Kidney glomerular epithelial cell (primary cell): ENCODE data around the gene PI4KA.
"Not testable (repeated sequence)": the region's sequence is repeated elsewhere in the genome, so short reads cannot be mapped to it uniquely, and the experiment has no call there.

Source experiments
- DNase-seq: peaks from one replicate; lab custom pipeline; 2025; lab: John Stamatoyannopoulos, UW

The PI4KA gene

GRCh38 chr22:20694256-20694655, 164.4 kb downstream of the PI4KA start:
- not testable (repeated sequence) for DNase-seq

- not testable (repeated sequence) for DNase-seq
Observed at GRCh38 chr22:20692926-20693325, 165.7 kb downstream of the PI4KA start.

DNA sequence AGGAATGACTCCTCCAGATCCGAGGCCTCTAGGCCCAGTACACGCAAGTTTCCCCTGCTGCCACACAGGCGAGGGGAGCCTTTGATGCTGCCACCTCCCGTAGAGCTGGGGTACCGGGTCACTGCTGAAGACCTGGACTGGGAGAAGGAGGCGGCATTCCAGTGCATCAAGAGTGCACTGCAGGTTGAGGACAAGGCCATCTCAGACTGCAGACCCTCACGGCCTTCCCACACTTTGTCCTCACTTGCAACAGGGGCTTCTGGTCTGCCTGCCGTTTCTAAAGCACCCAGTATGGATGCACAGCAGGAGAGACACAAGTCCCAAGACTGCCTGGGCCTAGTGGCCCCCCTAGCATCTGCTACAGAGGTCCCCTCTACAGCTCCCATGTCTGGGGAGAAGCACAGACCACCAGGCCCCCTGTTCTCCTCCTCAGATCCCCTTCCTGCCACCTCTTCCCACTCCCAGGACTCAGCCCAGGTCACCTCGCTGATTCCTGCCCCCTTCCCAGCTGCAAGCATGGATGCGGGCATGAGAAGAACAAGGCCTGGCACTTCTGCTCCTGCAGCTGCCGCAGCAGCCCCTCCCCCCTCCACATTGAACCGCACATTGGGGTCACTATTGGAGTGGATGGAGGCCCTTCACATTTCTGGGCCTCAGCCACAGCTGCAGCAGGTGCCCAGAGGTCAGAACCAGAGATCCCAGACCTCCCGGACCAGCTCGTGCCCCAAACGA, 167.9 kb downstream of the PI4KA start:
- DNase-seq, result not testable (repeated sequence)

DNA sequence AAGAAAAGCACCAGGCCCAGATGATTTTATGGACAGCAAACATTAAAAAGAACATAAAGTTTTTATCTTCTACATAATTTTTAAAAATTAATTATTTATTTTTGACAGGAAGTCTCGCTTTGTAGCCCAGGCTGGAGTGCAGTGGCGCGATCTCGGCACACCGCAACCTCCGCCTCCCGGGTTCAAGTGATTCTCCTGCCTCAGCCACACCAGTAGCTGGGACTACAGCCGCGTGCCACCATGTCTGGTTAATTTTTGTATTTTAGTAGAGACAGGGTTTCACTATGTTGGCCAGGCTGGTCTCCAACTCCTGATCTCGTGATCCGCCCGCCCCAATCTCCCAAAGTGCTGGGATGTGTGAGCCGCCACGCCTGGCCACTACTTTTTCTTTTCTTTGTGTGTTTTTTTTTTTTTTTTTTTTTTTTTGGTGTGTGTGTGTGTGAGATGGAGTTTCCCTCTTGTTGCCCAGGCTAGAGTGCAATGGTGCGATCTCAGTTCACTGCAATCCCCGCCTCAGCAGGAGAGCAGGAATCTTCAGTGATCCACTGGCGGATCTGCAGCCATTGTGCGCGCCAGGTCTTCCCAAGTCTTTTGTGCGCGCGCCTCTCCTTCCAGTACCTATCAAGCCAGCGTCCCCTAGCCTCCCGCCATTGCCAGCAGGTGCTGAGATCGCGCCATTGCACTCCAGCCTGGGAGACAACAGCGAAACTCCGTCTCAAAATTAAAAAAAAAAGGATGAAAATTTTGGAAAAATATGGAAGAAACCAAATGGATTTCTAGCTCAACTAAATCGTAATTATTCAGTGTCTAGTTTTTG, 171.0 kb downstream of the PI4KA start:
- DNase-seq, result not testable (repeated sequence)

- DNase-seq, result not testable (repeated sequence)
Observed at GRCh38 chr22:20685764-20686163, 172.8 kb downstream of the PI4KA start.

DNA sequence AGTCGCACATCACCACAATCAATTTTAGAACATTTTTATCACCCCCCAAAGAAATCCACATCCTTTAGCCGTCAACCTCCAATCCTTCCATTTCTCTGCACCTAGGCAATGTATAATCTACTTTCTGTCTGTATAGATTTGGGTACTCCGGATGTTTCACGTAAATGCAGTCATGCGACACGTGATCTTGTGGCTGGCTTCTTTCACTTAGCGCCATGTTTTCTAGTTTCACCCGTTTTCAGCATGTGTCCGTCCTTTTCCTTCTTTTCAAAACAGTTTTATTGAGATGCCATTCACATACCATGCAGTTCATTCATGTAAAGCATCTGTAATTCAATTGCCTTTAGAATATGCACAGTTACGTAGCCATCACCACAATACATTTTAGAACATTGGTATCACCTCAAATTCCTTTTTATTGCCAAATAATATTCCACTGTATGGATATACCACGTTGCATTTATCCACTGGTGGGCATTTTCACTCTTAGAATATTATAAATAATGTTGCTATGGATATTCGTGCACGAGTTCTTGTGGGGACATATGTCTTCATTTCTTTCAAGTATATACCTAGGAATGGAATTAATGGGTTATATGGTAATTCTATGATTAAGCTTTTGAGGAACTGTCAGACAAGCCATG, 179.7 kb downstream of the PI4KA start:
- DNase-seq, result not testable (repeated sequence)

GRCh38 chr22:20677684-20678242, 180.8 kb downstream of the PI4KA start:
- DNase-seq, result no peak

- DNase-seq, result not testable (repeated sequence)
Observed at GRCh38 chr22:20675613-20676012, 183.0 kb downstream of the PI4KA start.

- no peak for DNase-seq
Observed at GRCh38 chr22:20674998-20675397, 183.6 kb downstream of the PI4KA start.

GRCh38 chr22:20673295-20674195, 185.1 kb downstream of the PI4KA start:
- no peak for DNase-seq

DNA sequence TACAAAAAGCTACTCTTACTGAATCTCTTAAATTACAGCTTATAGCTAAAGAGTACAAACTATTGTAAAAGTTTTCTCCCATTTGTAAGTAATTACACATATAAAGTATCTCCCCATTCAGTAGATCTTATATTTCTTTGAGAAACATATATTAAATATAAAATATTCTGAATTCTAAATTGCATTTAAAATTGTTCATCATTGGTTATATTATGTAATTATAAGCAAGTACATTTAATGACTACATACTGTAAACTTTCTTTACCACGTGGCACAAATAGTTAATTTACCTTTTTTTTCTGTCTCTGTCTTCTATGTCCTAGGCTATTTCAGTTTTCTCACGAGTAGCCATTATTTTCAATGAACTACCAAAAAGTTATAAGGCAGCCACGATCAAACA, 185.9 kb downstream of the PI4KA start:
- DNase-seq, result no peak

DNA sequence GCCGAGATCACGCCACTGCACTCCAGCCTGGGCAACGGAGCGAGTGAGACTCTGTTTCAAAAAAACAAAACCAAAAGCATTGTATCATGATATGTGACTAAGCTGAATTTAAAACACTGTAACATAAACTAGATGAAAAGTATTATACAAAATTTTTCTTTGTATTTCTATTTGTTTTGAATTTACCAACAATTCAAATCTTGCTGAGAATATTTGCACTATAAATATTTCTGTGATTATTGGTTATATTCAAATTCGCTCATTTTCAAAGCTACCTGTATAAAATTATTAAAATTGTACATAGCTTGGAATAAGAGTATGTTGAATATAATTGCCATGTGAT, 186.6 kb downstream of the PI4KA start:
- no peak for DNase-seq

DNA sequence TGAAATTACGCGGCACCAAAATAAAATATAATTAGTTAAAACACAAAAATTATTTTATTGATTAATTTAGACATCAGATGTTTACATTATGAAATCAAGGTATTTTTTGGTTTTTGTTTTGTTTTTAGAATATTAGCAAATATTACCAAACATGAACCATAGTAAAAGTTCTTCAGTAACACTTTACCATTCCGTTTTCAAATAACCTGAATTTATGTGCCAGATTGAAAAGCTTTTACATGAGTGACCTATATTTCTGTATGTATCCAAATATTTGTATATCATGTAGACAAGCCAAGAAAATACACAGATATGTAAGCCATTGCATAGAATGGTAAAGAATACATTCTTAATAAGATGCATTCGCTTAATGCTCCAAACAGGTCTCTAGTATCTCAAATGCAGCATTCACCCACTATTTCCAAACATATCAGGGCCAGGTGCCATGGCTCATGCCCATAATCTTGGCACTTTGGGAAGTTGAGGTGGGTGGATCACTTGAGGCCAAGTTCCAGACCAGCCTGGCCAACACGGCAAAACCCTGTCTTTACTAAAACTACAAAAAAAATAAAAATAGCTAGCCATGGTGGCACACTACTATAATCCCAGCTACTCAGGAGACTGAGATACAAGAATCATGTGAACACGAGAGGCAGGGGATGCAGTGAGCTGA, 187.1 kb downstream of the PI4KA start:
- no peak for DNase-seq

- not testable (repeated sequence) for DNase-seq
Observed at GRCh38 chr22:20670457-20671261, 188.0 kb downstream of the PI4KA start.

DNA sequence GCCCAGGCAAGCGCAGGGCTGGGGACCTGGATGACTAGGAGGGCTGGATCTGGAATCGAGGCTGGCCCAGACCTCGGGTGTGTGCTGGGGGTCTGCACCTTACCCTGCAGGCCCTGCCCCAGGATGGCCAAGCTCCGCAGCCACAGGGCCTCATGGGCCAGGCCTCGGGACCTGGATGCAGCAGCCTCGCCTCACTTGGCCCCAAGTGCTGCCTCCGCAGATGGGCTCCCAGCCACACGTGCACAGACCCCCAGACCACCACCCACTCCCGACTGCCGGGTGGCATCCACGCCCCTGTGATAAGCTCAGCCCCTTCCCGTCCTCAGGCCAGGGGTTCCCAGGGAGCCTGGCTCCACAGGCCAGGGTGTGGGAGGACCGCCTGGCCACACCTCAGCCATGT, 188.7 kb downstream of the PI4KA start:
- DNase-seq, result not testable (repeated sequence)

DNA sequence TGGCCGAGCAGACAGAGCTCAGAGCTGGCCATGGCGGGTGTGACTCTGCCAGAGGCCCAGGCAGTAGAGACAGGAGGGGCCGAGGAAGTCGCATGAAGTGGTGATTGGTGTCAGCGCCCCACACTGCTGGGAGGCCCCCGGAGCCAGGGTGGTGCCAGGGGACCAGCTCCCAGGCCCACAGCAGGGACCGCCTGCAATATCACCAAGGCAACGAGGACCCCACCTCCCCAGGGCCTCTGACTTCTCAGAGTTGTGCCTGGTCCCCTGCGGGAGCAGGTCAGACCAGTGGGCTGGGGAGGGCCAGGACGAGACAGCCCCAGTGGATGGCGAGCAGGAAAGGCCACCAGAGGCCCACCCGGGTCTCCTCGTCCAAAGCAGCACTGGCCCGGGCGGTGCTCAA, 189.1 kb downstream of the PI4KA start:
- not testable (repeated sequence) for DNase-seq

GRCh38 chr22:20668769-20669168, 189.8 kb downstream of the PI4KA start:
- DNase-seq, result not testable (repeated sequence)

GRCh38 chr22:20668226-20668625, 190.4 kb downstream of the PI4KA start:
- not testable (repeated sequence) for DNase-seq

GRCh38 chr22:20667548-20667947, 191.1 kb downstream of the PI4KA start:
- not testable (repeated sequence) for DNase-seq

GRCh38 chr22:20666560-20666959, 192.1 kb downstream of the PI4KA start:
- no peak for DNase-seq
